ENCODE measurements around the gene KANK2. TPM values are rescaled to one million over a fixed set of nuclear protein-coding genes. Genes with fewer than 3 reads are reported as not detected.

KANK2 gene
- total RNA-seq, 4 donors from 2014 or later, result 177 to 241 (median 222) TPM

GRCh38 chr19:11151181-11151580 is 46.2 kb downstream of the KANK2 start:
- H3K27ac ChIP-seq, result peak overlapping the region in 1 of 3 donors; percentile 55
- WGBS, 2 donors, result 68 to 72% methylated on average over 7 of the region's 7 CpGs
- intact Hi-C loops (cut with DNase I), result no loop called here
- H3K4me1 ChIP-seq, result peaks cover 7 to 11% of the 10 kb centered on the region in 2 donors
- no peak for DNase-seq
- H3K4me3 ChIP-seq (replicated peaks in 1 of 3), result no peak overlapping the region
- H3K36me3 ChIP-seq, result no peaks in the 10 kb centered on the region
- TF ChIP-seq CTCF (IDR thresholded peaks at IDR 0.05) (no peak), POLR2A (IDR thresholded peaks at IDR 0.05) (no peak)
- H3K27me3 ChIP-seq, result no peaks in the 10 kb centered on the region
- no peaks in the 10 kb centered on the region for H3K9me3 ChIP-seq

- H3K27ac ChIP-seq, result no peak overlapping the region
- TF ChIP-seq CTCF (IDR thresholded peaks at IDR 0.05) (no peak), POLR2A (IDR thresholded peaks at IDR 0.05) (no peak)
- H3K4me1 ChIP-seq, result peaks cover 12 to 16% of the 10 kb centered on the region in 2 donors
- H3K9me3 ChIP-seq, result no peaks in the 10 kb centered on the region
- intact Hi-C loops (cut with DNase I), result no loop called here
- no peak overlapping the region for H3K4me3 ChIP-seq (replicated peaks in 1 of 3)
- H3K36me3 ChIP-seq, result no peaks in the 10 kb centered on the region
- H3K27me3 ChIP-seq, result no peaks in the 10 kb centered on the region
- WGBS, 2 donors, result 75 to 88% methylated on average over 13 to 14 of the region's 14 CpGs
- DNase-seq, result no peak
Observed at GRCh38 chr19:11148001-11148400, 49.3 kb downstream of the KANK2 start.

GRCh38 chr19:11145536-11145924 is 51.8 kb downstream of the KANK2 start:
- Histone ChIP-seq H3K27me3 (no peaks in the 10 kb centered on the region), H3K4me3 (replicated peaks in 1 of 3) (no peak overlapping the region), H3K9me3 (no peaks in the 10 kb centered on the region), H3K4me1 (peaks cover 25 to 29% of the 10 kb centered on the region in 2 donors), H3K36me3 (no peaks in the 10 kb centered on the region), H3K27ac (peak overlapping the region in 1 of 3 donors; percentile 30)
- intact Hi-C loops (cut with DNase I), result no loop called here
- no peak for DNase-seq
- 95 to 100% methylated on average over 3 of the region's 3 CpGs for WGBS, 2 donors
- TF ChIP-seq POLR2A (IDR thresholded peaks at IDR 0.05), result no peak
- TF ChIP-seq CTCF (IDR thresholded peaks at IDR 0.05), result no peak

- DNase-seq, result peak; percentile 98
- no peaks in the 10 kb centered on the region for H3K27me3 ChIP-seq
- intact Hi-C loops (cut with DNase I), result no loop called here
- H3K27ac ChIP-seq, result peak overlapping the region; percentile 99 to 100 (median 100)
- H3K4me3 ChIP-seq (replicated peaks in 1 of 3), result no peak overlapping the region
- TF ChIP-seq POLR2A (IDR thresholded peaks at IDR 0.05), result peak in 1 of 2 donors; percentile 50
- no peak for TF ChIP-seq CTCF (IDR thresholded peaks at IDR 0.05)
- H3K36me3 ChIP-seq, result no peaks in the 10 kb centered on the region
- WGBS, 2 donors, result 0 to 5% methylated on average over 1 to 5 of the region's 22 CpGs
- peaks cover 52 to 58% of the 10 kb centered on the region in 2 donors for H3K4me1 ChIP-seq
- H3K9me3 ChIP-seq, result no peaks in the 10 kb centered on the region
Observed at GRCh38 chr19:11142528-11143171, 54.7 kb downstream of the KANK2 start.

- Histone ChIP-seq H3K27ac (peak overlapping the region; percentile 99 to 100 (median 100)), H3K9me3 (no peaks in the 10 kb centered on the region), H3K4me1 (peaks cover 54 to 62% of the 10 kb centered on the region in 2 donors), H3K27me3 (no peaks in the 10 kb centered on the region), H3K36me3 (no peaks in the 10 kb centered on the region), H3K4me3 (replicated peaks in 1 of 3) (no peak overlapping the region)
- TF ChIP-seq CTCF (IDR thresholded peaks at IDR 0.05), result peak in 1 of 6 experiments; percentile 25
- no peak for TF ChIP-seq POLR2A (IDR thresholded peaks at IDR 0.05)
- intact Hi-C loops (cut with DNase I), result no loop called here
- peak in 1 of 2 donors; percentile 40 for DNase-seq
- WGBS, 2 donors, result 68 to 84% methylated on average over 4 to 8 of the region's 9 CpGs
Observed at GRCh38 chr19:11141937-11142527, 55.3 kb downstream of the KANK2 start.

Measured in thyroid gland (tissue), 4 donors.